ENCODE measurements around the gene HPS4.

The HPS4 gene

DNA sequence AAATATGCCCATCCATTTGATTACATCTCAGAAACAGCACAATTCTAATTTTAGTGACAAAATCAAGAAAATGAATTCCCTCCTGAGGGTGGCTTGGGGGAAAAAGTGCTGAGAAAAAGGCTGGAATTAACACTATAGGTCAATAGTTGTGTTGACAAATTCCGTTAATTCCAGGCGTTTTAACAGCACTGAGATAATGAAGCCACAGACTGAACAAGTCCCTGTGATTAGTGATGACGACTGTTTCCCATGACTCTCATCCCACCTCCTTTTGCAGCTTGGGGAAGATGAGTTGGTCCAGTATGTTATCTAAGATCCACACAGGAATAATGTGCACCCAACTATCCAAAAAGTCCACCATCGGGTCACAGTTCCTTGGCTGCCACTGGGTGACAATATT is 12.9 kb upstream of the HPS4 start:
- DNase-seq (ENCODE audit: low spot score): no peak

DNA sequence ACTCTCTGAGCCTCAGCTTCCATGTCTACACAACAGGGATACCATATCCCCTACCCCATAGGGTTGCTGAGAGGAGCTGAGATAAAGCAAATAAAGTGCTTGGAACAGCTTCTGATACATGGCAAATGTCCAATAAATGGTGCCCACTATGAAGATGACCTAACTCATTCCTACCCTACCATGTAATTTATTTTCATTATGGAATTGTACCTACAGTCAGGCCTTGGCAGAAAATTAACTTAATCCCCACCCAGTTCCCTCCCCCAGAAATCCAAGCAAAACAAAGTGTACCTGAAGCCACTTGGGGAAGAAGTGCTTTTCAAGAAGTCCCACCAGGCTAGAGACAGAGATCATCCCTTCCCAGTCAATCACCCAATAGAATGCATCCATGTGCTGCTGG is 10.9 kb upstream of the HPS4 start:
- no peak for DNase-seq (ENCODE audit: low spot score)

DNA sequence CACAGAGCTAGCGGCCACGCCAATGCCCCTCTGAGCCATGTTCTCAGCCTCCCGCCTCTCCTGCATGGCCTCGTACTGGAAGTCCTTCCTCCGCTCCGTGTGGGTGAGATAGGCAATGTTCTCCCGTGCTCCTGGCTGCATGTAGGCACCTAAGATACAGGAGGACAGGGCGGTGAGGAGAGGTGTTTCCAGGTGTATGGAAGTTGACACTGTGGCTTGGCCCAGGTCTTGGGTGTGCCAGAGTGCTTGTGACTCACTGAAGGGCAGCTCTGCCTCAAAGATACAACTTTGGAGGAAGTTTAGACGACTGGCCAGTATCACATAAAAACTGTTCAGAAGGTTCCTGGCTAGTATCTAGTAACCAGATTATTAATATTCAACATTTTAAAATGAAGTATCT is 8.6 kb upstream of the HPS4 start:
- DNase-seq (ENCODE audit: low spot score): no peak

DNA sequence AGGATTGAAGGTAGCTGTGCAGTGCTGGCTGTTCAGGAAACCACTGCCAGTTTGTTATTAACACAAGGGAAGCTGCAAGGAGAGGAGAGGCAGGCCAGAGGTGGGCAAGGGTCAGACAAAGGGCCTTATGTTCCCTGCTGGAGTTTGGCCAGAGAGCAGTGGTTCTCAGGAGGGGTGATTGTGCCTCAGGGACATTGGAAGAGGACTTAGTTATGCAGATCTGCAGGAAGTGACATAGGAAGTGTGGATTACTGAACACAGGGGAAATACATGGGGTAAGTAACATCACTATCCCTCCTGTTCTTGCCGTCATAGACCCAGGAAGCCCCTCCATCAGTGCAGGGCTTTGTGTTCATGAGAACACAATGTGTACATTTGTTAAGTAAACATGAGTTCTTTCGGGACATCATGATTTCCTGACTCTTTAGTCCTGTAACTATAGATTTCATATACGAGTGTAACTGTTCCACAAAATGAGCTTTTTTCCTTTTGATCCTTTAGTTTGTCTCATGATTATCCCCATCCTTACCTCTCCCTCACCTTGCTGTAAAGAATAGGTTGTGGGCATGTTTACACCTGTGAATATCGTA is 6.0 kb upstream of the HPS4 start:
- no peak for DNase-seq (ENCODE audit: low spot score)

DNA sequence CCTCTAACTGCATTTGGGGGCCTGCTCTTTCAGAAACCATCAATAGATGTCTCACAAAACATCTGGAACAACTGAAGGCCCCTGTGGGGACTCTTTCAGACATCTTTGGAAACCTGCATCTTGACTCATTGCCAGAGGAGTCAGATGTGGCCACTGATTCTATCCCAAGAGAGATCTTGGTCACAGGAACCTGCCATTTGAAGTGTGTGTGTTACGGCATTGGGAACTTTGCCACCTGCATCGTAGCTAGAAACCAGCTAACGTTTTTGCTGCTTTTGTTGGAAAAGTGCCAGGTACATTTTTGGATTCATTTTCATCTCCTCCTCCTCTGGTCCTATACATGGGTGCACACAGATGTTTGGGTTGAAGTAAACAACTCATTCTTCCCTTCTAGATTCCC is 4.4 kb upstream of the HPS4 start:
- no peak for DNase-seq (ENCODE audit: low spot score)

DNA sequence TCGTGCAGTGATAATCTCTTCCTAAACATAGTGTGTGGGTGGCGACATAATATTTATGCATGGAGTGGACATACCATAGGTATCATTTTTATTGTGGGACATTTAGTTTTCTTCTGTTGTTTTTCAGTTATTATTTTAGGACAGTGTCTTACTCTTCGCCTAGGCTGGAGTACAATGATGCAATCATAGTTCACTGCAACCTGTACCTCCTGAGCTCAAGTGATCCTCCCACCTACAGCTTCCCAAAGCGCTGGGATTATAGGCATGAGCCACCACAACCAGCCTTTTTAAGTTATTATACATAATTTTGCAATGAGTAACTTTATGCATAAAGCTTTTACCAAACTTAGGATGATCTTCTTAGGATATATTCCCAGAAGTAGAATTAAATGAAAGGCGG is 2.8 kb upstream of the HPS4 start:
- DNase-seq (ENCODE audit: low spot score): no peak

DNA sequence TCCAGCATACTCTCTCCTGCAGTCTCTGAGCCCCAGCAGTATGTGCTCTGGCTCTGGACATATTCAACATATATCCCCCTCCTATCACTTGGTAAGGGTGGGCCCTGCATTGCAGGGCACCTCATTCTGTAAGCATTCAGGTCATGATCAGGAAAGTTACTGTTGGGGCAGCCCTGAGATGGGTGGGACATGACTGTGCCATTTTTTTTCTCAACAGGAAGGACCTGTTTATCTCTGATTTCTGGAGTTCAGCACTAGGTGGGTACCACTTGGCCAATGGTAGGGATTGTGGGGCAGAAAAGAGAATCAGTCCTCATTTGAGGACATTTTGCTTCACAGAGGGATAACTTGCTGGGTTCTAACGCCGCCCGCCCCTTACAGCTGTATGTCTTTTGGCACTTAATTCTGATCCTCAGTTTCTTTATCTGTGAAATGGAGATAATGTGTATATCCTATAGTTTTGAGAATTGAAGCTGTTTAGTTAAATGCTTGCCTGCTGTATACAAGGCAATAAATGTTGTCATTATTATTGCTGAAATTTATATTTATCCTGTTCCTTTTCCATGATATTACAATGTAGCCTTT is 2.3 kb upstream of the HPS4 start:
- peak; percentile 68 for DNase-seq (ENCODE audit: low spot score)

DNA sequence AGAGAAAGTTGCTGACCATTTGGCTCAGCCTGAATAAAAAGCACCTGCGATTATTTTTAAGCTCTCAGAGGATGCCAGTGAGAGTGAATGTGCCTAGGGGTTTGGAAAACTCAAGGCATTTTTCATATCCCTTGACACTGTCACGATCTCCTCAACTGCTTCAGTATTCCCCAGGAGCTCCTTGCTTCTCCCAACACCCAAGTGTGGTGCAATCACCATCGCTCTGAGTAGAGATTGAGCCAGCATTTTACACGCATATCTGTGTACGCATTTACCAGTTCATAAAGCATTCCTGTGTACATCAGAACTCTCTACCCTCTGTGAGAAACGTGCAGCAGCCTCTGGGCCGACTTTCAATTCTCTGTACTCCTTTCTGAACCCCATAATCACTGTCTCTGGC is 1.4 kb upstream of the HPS4 start:
- DNase-seq (ENCODE audit: low spot score): no peak

DNA sequence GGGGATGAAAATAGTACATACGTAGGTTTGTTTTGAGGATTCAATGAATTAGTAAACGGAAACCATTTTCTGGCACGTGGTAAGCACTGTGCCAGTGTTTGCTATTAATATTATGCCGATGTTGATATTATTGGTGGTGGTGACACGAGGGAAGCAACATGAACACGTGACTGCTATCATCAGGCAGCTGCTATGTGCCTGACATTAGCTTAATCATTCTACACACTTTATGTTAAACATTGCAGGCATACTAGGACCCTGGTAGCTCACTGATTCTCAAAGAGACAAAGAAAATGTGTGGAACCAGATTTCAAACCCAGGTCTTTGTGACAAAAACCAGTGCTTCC is 750 bp upstream of the HPS4 start:
- DNase-seq (ENCODE audit: low spot score): peak; percentile 87

DNA sequence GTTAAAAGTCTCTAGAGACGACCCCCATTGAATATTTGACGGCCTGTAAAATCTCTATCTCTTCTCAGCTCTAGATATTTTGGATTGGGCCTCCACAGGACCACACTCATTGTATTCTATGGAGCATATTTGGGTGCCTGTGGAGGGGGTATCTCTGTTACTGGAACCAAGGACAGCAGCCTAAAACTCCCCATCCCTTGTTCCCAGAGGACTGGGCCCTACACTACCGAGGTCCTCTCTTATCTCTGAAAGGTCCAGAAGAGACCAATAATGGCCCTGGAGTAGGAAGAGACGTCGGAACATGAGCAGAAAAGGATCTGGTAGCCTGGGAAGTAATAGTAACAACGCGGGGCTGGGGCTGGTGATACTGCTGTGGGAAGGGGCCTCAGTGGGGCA is 542 bp downstream of the HPS4 start:
- no peak for DNase-seq (ENCODE audit: low spot score)

DNA sequence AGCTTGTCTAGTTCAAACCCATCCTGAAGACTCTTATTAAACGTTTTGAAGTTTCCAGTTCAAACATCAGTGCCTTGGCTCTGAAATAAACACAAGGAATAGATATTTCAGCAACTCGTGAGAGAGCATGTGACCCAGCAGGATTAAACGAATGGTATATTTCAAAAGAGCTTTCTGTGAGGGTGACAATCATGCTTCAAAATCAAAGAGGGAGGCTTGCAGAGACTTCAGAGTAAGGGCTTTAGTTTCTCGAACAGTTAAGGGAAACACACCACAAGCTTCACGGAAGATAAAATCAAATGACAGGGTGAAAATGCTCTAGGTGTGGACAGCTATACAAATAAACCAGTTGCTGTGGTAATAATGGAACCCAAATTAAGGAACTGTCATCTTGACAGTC is 1.4 kb downstream of the HPS4 start:
- DNase-seq (ENCODE audit: low spot score): no peak

DNA sequence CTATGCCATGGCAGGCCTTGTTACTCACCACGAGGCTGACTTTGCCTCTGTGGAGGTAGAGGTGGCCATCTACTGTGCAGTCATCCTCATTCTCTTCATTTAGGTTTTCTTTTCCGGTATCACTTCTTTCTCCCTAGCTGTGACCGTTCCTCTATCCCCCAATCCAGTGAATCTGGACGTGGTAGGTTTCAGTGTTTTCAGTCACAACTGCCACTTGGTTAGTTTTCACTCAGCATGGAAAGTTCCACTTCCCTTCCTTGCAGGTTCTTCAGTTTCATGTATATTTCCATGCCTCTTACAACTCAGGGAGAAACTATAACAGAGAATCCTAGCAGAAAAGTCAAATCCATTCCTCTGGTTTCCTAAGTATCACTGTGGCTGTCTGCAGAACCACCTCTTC is 1.9 kb downstream of the HPS4 start:
- no peak for DNase-seq (ENCODE audit: low spot score)

DNA sequence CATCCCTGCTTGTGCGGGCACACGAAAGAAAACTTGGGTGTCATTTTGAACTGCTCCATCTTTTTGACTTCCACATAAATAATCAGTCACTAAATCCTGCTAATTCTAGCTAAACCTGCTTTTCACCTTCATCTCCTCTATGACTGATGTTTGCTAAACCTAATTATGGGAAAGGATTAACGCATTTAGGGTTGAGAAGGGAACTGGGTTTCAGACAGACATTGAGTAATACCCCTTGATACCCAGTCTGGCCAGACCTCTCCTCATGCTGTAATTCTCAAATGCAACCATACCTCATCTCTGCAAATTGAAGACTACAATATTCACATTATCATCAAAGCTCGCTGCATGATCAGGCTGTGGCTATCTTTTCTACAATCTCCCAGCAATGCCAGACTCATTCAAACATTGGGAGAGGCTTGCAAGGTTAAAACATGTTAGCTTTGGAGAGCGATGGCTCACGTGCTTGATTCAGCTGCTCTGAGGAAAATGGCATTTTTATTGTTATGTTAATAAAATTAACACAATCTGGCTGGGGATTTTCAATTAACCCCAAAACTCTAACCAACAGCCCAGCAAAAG is 2.4 kb downstream of the HPS4 start:
- DNase-seq (ENCODE audit: low spot score): no peak

DNA sequence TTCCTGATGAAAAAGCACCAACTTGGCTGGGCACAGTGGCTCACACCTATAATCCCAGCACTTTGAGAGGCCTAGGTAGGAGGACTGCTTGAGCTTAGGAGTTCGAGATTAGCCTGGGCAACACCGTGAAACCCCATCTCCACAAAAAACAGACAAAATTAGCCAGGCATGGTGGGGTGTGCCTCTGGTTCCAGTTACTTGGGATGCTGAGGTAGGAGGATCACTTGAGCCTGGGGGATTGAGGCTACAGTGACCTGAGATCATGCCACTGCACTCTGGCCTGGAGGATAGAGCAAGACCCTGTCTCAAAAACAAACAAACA is 3.0 kb downstream of the HPS4 start:
- no peak for DNase-seq (ENCODE audit: low spot score)

DNA sequence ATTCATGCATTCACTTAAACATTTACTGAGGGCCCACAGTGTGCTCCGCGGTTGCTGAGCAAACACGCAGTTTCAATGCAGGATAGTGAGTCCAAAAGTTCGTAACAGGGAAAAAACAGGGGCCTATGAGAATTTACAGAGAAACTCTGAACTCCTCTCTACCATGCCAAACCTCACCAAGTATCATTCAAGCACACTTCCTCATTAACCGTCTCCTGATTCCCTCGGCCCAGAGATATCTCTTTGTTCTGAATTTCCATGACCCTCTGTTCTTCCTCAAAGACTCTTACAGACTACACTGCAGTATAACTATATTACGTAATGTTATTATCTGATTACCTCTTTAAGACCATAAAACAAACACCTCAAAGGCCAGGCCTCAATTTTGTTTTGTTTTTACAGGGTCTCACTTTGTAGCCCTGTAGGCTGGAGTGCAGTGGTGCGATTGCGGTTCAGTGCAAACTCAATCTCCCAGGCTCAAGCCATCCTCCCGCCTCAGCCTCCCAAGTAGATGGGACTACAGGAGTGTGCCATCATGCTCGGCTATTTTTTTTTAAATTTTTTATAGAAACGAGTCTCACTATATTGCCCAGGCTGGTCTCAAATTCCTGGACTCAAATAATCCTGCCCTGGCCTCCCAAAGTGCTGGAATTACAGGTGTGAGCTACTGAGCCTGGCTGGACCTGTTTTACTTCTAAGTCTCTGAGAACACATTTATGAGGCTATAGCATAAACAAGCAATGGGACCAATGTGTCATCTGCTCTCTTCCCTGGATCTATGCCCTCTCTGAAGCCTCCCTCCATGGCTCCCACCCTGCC is 3.6 kb downstream of the HPS4 start:
- no peak for DNase-seq (ENCODE audit: low spot score)

DNA sequence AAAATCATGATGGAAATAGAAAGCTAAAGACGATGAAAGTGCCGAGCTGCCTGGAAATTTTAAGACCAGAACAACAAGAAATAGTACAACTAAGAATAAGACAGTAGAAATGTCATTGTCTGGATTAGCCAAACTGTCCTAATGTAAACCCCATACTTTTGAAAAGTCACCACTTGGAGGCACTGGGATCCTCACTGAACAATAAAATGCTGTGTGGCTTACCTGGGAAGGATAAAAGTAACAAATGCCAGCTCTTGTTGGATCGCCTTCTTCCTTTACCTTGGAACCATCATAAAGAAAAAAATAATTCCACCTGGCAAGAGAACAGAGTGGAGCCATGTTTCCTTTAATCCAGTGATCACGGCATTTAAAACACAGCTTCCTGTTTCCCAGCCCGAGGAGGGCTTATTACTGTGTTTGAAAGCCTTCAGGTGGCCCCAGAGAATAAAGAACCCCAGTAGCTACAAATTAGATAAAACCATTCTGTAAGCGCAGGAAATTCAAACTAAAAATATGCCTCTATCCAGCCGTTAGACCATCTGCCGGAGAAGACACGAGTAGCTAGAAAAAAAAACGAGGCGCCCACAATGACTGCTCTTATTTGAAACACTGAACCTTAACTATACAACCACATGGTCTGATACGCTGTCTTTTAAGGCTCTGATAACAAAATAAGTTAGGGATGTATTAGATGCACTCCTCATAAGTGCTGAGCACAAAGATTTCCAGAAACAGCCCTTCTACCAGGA is 4.4 kb downstream of the HPS4 start:
- peak; percentile 78 for DNase-seq (ENCODE audit: low spot score)

DNA sequence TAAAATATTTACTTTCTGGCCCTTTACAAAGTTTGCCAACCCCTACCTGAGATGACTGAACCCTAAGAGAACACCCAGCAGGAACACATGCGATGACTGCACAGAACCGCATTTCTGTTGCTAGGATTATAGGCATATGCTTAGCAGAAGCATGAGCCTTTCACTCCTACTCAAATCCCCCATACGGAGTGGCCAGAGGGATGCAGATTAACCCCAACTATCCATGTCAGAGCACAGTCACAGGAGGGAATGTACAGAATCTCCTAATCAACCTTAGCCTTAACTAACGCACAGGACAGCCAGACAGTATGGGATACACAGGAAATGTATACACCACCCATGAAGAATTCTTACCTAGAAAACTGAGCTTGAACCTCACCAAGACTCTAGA is 6.2 kb downstream of the HPS4 start:
- no peak for DNase-seq (ENCODE audit: low spot score)

DNA sequence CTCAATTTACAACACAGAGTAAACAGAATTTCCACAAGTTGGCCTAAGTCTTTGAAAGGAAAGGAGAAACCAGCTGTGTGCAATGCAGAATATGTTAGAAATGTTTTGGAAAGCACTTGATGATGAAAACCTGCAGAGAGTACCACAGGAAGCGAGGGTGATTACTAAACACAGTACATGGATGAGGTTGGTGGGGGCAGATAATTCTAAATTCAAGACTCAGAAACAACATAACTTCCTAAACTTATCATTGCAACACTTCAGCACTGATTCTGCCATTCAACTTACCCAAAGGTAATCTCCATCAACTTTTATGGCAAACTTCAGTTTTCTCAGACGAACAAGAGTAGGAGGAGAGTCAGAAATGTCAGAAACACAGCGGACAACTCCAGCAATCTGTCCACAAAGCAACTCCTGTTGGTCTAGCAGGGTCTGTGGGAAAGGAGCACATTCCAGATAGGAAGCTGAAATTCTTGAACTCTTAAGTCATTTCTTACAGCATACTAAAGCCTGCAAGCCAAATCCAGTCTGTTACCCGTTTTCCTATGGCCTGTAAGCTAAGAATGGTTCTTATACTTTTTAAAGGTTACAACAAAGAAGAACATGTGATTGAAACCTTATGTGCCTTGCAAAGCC is 6.8 kb downstream of the HPS4 start:
- no peak for DNase-seq (ENCODE audit: low spot score)

DNA sequence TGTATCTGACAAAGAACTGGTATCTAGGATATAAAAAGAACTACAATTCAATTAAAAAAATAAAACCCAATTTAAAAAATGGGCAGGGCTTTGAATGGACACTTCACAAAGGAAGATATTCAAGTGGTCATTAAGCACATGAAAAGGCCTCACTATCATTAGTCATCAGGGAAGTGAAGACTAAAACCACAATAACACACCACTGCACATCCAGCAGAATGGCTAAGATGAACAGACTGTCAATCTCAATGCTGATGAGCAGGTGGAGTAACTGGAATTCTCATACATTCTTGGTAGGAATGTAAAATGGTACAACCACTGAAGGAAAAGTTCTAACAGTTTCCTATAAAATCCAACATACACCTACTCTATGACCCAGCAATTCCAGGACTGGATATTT is 8.9 kb downstream of the HPS4 start:
- DNase-seq (ENCODE audit: low spot score): no peak

DNA sequence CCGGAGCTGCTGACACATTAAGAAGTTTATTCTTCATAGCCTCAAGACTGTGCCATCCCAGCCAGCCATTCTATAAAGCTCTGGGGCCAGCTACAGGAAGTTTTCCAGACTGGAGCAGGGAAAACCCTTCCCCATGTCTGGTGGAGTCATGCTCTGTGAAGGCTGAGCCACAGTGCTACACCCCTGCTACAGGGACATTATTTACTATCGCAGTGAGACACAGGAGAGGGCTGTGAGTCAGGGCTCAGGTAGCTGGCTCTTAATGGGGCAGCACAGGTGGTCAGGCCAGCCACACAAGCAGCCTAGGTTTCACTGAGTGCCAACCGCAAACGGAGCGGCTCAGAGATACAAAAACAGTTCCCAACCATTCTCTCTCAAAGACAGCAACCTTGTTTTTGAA is 12.1 kb downstream of the HPS4 start:
- DNase-seq (ENCODE audit: low spot score): no peak

DNA sequence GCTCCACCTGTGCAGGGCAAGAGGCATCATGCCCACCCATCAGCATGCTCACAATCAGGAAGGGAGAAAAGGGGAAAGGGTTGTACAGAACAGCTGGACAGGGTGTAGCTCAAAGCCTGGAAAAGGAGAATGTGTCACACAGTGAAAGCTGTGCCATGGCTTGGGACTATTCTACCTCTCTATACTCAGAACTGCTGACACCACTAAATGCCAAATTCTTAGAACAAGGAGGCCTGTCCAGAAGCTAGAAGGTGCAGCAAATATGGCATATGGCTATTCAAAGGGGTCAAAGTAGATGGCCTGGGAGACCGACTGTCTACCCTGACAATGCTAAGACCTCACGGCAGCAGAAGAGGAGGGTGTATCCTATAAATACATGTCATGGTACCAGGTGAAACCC is 12.8 kb downstream of the HPS4 start:
- DNase-seq (ENCODE audit: low spot score): no peak

DNA sequence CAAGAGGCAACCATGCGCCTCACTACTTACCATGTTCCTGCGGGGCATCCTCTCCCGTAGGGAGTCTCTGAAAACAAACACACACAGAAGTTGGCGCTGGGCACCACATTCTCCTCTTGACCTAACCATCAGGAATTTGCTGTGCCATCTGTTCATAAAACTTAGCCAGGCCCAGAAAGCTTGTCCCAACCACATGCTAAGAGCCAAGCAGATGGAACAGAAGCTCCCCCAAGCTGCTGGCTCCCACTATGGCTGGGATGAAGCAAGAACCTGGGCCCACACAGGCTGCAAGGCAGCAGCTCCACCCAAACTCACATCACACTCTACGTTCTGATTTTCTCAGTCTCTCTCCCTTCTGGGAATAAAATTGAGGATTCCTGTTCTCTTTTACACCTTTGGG is 17.4 kb downstream of the HPS4 start:
- no peak for DNase-seq (ENCODE audit: low spot score)

DNA sequence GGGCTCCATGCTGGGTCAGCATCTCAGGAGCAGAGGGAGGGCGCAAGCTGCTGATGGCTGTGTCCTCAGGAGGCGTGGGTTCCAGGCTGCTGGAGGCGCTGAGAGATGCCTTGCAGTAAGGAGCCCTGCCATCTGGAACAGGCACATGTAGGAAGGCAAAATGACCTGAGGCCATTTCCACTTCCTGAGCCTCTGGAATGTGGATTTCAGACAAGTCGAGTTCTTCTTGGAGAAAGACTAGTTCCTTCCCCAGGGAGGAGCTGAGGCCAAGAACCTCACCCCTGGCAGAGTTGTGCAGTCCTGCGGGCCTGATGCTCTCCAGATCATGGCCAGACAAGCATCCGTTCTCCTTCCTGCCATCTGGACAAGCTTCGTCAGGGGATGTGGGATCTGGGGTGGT is 19.3 kb downstream of the HPS4 start:
- no peak for DNase-seq (ENCODE audit: low spot score)

Data from hematopoietic multipotent progenitor cell treated with erythropoietin and hydrocortisone succinate and interleukin-3 and kit ligand, for 15 days (in vitro differentiated cells).